NCI-H226 (cell line): ENCODE results near the gene CELA1.

ENCODE experiments used
- DNase-seq: peaks from one replicate; pipeline ENCODE4 v3.0.0-alpha.2; 2015

Gene CELA1

DNA sequence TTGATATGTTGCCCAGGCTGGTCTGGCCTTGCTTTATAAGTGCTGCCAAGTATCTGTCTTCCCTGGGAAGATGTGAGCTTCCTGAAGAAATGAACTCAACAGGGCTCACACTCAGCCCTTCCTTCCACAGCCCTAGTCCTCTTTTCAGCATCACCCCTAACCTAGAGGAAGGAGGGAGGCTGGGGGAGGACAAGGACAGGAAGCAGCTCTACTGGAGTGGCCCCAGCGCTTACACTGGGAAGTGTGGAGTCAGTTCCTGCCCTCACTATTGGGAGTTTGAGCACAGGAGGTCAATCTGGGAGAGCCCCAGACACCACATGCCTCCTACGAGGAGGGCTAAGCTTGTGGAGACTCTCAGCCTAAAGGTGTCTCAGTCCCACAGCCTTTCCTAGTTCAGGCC, 27.9 kb upstream of the CELA1 start:
- peak; percentile 43 for DNase-seq

DNA sequence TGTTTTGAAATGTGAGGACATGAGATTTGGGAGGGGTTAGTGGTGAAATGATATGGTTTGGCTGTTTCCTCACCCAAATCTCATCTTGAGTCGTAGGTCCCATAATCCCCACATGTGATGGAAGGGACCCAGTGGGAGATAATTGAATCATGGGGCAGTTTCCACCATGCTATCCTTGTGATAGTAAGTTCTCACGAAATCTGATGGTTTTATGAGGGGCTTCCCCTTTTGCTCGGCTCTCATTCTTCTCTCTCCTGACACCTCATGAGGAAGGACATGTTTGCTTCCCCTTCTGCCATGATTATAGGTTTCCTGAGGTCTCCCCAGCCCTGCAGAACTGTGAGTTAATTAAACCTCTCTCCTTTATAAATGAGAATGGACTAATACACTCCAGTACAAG, 26.7 kb upstream of the CELA1 start:
- DNase-seq = no peak

DNA sequence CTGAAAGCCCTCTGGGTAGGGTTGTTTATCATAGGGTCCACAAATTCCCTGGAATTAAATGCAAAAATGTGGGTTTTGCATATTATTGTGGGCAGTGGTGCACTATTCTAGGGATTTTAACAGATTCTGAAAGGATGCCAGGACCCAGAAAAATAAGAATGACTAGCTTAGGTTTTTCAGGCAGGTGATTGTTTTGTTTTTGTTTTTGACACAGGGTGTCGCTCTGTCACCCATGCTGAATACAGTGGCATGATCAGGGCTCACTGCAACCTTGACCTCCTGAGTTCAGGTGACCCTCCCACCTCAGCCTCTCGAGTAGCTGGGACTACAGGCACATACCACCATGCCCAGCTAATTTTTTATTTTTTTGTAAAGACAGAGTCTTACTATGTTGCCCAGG, 25.5 kb upstream of the CELA1 start:
- DNase-seq = peak; percentile 26

DNA sequence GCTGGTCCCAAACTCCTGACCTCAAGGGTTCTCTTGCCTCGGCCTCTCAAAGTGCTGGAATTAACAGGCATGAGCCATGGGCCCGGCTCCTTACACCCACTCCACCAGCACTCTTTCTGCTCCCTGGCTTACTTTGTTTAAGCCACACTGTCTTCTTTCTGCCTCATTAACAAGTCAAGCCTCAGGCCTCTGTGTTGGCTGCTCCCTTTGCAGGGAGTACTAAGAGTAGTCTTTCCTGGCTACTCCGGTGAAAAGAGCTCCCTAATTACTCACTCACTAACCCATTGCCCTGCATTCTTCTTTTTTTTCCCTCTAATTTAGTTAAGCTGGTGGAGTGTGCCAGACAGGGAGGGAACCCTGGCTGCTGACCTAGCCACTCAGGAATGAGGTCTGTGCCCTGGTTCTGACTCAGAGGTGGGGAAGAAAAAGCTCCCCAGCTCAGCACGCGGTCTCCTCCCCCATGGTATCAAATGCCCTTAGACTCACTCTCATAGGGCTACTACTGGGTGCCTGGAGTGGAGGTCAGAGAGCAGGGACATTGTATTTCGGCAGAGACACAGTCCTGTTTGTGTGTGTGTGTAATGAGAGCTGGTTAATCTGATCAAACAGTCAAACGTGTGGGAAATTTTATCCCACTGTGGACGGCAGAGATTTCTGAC, 24.9 kb upstream of the CELA1 start:
- peak; percentile 99 for DNase-seq

DNA sequence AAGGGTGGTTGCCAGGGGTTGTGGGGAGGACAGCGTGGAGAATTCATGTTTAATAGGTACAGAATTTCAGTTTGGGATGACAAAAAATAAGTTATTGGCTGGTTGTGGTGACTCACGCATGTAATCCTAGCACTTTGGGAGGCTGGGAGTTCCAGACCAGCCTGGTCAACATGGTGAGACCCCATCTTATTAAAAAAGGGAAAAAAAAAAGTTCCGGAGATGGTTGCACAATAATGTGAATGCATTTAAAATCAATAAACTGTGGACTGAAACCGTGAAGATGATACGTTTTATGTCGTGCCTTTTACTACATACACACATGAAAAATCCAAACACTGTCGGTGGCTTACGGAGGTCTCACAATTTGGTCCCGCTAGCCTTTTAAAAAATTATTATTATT, 24.2 kb upstream of the CELA1 start:
- DNase-seq = no peak

DNA sequence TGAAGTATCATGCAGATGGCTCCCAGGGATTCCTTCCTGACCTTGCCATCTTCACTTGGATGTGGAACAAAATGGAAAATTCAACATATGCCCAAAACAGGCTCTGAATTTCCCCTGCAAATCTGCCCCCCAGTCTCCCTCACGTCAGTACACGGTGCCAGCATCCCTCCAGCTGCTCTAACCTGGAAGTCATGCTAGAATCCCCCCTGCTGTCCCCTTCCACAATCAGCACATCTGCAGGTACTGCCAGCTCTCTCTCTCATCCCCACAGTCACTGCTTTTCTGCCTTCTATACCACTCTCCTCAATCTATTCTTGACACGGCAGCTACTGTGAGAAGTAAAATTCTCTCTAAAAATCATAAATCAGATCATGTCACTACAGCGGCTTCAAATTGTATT, 23.1 kb upstream of the CELA1 start:
- DNase-seq = no peak

DNA sequence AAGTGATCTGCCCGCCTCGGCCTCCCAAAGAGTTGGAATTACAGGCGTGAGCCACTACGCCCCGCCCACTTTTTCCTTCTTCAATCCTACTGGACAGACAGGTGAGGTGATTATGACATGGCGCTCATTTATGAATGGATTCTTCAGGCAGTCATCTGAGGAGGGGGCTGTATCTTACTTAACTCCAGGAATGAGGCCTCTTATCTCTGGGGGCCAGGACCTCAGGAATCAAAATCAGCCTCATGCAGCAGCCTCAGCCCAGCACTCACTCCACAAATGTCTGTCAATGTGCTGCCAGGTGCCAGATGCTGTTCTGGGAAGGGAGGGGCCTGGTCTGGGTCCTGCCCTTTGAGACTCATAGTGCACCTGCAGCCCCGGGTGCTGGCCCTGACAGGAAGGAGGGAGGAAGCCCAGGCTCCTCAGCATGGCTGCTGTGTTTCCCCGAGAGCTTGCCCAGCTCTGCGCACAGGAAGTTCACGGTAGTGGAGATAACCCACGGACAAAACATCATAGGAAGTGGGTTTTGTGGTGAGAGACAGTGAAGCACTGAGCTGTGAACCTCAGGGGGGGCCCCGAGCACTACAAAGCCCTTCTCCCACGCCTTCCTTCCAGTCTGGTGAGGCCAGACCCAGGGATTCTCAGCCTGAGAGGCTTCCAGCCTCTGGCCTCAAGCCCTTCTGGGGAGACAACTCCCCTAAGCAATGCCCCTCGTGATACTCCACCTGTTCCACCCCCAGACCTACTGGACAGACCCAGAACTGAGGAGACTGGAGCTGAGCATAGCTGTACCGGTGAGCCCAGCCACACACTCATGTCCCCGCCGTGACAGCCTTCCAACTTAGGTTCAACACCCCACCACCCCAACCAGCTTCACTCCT, 22.4 kb upstream of the CELA1 start:
- peak; percentile 96 for DNase-seq

DNA sequence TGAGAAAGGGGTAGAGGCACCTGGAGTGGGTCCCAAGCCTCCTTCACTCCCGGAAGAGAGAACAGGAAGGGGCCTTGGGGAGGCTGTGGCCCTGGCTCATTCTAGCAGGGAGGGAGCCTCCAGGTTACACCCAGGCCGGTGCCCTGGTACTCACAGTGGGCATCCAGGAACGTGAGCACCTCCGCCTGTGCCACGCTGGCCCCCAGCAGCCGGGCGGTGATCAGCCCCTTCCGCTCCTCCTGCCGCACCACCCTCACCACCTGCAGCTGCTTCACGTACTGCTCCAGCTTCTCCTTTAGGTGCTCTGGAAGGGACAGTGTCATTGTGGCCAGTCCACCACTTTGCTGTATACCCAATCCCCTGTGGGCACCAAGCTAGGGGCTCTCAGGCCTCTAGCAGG, 18.8 kb upstream of the CELA1 start:
- DNase-seq = no peak

DNA sequence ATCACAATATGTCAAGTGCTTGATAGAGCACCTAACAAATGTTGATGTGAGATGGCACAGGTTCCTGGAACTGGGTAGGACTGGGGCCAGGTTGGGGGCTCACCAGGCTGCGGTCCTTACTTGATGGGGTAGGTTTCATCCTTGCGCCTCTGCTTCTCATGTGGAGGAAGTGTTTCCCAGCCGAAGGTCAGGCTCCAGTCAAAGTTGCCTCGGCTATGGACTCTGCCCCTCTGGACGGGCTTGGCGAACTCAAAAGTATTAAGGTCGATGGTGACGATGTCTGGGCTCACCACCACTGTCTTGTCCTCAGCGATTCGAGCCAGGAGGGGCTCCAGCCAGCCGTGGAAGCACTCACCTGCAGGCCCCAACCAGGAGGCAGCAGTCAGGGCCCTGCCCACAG, 17.5 kb upstream of the CELA1 start:
- no peak for DNase-seq

DNA sequence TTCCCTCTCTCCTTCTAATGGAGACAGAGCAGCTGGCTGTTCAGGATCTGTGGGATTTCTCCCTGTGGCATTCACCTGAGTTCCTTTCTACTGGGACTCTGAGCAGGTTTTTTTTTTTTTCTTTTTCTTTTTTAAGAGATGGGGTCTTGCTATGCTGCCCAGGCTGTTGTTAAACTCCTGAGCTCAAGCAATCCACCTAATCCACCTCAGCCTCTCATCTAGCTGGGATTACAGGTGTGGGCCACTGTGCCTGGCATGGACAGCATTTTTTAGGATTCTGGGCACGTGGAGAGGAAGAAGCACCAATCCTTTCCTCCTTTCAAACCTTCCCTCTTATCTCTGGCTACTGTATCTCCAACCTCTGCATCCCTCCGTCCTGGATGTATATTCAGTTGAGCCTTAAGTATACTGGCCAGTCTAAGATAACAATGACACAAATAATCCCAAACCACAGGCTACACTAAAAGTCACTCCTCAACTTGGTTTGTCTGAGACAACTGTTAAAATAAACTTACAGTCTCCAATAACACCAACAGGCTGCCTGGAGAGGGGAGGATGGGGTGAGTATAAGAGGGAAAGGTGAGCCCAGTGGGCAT, 16.4 kb upstream of the CELA1 start:
- no peak for DNase-seq

DNA sequence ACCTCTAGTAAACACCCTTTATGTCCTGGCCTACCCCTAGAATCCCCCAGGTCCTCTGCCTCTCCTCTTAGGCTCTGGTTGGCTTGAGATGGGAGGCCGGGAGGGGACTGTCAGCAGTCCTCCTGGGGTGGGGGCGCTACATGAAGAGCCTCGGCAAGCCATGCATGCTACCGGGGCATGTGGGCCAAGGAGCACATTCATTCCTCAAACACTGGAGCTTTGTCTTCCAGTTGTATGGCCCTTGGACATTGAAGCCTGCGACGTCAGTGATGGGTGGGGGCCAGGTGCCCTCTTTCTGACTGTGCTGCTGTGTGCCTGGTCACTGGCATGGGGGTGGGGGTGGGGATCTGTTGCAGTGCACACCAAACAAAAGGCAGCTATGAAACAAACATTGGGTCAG, 15.8 kb upstream of the CELA1 start:
- DNase-seq = no peak

DNA sequence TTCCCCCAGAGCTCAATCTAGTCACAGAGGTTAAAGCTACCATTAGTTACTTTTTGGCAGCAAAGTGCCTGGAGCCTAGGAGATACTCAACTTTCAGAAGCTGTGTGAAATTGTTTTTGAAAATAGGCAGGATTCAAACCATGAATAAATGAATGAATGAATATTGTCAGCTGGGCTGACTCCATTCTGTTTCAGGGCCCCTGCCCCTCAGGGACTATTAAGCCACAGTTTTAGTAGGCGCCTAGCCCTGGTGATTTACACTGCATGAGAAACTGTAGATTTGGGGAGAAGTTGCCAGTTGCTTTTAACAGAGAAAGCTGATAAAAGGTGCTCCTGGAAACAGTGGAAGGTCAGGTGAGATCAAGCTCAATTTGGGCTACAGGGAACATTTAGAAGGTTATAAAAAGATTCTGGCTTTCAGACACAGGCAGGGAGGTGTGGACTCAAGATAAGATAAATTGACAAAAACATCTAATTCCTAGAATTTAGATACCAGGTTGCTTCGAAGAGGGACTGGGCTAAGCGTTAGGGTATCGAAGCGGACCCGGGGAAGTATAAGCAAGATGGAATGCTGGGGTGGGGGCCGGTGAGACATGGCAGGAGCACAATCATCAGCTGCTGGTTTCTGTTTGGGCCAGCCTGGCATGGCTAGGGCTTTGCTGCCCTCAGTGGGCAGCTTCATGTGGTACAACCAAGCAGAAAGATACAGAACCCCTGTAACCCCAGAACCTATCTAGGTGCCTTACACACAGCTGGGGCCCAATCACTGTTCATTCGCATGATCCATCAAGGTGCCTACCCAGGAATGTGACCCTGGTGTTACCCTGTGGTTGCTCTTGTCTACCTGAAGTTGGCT, 14.9 kb upstream of the CELA1 start:
- DNase-seq = no peak

DNA sequence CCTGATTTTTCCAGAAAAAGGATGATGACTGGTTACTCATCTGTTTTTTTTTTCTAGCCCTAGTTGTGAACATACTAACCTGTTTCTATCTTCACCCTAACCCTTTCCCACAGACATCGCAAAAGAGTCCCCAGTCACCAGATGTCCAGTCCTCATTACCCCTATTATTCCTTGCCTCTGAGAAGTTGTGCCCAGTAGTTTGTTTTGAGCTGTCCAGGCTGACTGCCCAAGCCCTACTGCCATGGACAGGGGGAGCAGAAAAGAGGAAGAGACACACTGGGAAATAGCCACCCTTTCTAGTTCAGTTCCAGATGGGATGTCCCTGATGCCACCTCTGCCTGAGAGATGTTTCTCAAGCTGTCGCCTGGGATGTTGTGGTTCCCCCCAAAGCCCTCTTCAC, 13.8 kb upstream of the CELA1 start:
- no peak for DNase-seq

DNA sequence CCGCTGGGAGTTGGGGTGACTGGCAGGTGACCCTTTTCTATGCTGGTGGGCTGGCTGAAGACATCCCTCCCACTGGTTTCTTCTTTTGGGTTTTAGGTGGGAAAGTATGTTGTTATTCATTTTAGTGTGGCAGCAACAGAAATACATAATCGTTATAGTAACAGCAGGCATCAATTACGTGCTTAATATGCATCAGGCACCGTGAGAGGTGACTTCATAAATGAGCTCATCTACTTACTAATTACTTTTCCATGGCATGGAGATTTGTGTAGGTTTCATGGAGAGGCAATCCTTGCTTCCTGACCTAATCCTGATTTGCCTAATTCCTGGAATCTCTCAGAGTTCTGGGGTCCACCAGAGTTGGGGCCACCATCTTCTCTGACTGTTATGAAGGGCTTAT, 13.4 kb upstream of the CELA1 start:
- DNase-seq = no peak

DNA sequence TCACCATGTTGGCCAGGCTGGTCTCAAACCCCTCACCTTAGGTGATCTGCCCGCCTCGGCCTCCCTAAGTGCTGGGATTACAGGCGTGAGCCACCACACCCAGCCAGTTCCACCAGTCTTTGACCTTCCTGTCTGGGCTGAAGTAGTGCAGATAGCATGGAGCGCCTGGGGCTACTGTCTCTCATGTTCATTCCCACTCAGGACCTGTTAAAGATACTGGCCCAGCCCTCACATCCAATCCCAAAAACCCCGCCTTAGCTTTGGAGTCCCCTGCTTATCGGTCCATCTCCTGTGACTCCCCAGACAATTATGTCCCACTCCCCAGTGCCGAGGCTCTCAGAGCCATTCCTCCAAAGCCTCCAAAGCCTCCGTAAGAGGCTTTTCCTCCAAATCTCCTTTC, 12.0 kb upstream of the CELA1 start:
- DNase-seq = no peak

DNA sequence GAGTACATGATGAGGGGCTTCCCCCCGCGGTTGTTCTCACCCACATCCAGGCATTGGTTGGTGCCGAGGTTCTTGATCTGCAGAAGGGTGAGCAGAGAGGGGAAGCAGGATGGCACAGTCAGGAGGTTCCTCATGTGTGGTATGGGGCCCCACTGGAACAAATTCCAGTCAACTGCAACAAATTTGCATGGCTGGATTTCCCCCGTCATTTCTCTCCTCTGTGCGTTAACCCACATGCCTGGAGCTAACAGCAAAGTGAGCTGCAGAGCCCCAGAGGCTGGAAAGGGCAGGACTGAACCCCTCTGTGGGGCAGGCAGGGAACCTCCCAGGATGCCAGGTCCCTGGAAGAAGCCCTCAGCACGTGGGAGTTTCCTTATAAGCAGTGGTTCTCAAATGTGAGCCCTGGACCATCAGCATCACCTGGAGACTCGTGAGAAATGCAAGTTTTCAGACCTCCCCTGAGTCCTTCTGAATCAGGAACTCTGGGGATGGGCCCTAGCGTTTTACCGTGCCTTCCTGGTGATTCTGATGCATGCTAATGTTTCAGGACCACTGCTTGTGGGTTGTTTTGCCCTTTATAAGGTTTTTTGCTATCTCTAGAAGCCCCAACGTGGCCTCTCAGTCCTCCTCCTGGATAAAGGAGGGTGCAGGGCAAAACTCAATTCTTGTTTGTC, 11.0 kb upstream of the CELA1 start:
- DNase-seq = no peak

DNA sequence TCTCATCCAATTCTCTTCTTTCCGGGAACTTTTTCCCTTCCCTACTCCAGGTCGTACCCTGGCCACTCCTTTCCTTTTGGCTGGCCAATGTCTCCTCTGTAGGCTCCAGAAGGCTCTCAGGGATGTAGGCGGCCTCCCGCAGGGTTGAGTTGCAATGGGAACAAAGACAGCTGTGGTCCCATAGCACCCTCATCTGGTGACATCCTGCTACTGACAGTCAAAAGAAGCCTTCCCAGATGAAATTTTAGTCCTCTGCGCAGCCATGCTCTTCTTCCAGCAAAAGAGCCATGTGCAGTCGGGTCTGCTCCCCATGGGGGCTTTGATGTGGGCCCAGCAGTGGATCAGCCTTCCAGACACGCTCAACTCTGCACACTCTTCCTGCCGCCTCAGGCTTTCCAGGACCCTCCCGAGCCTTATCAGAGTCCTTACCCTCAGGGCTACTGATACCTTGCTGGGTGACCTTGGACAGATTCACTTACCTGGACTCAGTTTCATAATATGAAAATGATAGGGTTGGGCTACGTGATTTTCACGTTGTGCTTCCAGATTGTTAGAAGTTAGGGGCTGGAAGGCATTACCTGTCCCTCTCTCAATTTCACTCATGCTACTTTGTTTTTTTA, 5.5 kb upstream of the CELA1 start:
- peak; percentile 45 for DNase-seq

DNA sequence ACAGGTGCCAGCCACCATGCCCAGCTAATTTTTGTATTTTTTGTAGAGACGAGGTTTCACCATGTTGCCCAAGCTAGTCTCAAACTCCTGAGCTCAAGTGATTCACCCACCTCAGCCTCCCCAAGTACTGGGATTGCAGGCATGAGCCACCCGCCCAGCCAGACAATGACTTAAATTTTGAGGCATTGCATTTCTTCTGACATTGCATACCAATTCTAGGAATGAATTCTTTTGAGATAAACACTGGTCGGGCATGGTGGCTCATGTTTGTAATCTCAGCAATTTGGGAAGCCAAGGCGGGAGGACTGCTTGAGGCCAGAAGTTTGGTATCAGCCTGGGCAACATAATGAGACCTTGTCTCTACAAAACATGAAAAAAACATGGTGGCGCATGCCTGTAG, 2.5 kb upstream of the CELA1 start:
- DNase-seq = peak; percentile 85

DNA sequence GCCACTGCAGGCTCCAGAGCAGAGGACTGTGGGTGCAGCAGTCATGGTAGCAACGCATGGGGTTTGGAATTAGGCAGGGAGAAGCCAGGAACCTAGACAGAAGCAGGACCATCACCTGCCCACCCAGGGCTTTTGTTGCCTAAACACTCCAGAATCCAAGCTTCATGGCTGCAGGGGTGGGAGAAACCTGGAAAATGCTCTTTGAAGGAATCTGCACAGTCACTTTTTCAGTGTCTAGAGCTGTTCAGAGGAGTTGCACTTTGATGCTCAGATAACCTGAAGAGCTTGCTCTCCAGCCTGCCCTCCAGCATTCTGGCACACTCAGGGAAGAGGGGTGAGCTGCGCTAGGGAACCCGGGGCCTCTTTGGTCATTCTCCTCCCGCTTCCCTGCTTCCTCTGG, 1.6 kb upstream of the CELA1 start:
- DNase-seq = peak; percentile 25

DNA sequence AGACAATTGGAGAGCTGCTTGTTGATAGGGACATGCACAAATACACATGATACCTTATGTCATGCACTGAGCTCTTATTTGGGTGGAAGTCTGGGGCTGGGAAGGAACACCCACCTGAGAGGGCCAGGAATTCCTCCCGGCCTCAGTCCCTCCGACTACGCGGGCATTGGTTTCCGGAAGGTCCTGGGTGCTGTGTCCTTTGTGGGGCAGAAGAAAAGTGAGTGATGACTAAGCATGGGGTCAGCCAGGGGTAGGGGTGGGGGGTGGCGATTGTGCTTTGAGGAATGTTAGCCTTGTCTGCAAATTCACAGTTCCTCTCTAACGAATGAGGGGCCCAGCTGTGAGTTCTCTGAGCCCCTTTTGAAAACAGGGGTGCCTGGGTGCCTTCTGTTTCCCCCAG, 798 bp downstream of the CELA1 start:
- no peak for DNase-seq

DNA sequence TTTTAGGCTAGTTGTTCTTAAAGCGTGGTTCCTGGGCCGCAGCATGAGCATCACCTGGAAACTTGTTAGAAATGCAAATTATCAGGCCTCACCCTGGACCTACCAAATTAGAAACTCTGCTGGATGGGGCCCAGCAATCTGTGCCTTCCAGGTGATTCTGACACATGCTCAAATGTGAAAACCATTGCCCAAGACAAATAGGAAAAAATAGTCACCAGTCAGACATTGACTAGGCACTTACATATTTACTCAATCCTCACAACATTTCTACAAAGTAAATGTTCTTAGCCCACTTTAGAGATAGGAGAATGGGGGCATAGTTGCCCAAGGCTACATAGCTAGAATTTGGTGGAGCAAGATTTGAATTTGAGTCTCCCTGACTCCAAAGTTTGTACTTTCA, 3.3 kb downstream of the CELA1 start:
- no peak for DNase-seq

DNA sequence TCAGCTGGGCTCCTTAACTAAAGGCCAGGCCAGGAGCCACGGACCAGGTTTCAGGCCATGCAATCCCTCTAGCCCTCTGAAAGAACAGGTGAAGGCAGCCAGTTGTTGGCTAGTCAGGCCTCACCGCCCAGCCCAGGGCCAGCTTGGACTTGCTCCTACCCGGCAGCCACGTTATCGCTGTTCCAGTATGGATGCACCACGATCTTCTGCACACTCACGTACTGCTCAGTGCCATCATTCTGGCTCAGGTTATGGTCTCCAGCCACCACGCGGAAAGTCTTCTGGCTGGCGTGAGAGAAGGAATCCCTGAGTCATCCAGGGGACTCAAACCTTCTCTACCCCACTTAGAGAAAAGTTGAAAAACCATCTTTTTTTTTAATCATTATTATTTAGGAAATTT, 4.1 kb downstream of the CELA1 start:
- no peak for DNase-seq
